Common myeloid progenitor, CD34-positive (primary cell): ENCODE data around the gene C1QL4.

Experiments
- CTCF ChIA-PET: fragments of 350-600 bp; sonication (Branson Sonifier 250); formaldehyde crosslinking; loops from one replicate; lab custom pipeline; 2021; ENCODE audit warnings: antibody characterized with exemption; lab: Charles Lee
- POLR2A ChIA-PET: fragments of 350-600 bp; sonication (Branson Sonifier 250); formaldehyde crosslinking; loops from one replicate; lab custom pipeline; 2021; ENCODE audit warnings: antibody characterized with exemption; lab: Charles Lee
- DNase-seq, 3 donors: peaks; one replicate each; pipeline versions ENCODE4 v3.0.0 to v3.0.0-alpha.2; 2013
- H3K27ac ChIP-seq, 2 experiments: 1 replicate in 1 of 2; 2 replicates in 1 of 2; pipeline ENCODE4 v1.7.0; 2013; ENCODE audit warnings: inconsistent platforms in 2 of 2, low read length in 2 of 2, mild to moderate bottlenecking in 2 of 2, low read depth in 1 of 2, moderate library complexity in 1 of 2; ENCODE audit not compliant: severe bottlenecking in 2 of 2, insufficient read depth in 1 of 2, poor library complexity in 1 of 2
- H3K27me3 ChIP-seq, 5 experiments: replicated peaks in 2 of 5; 1 replicate in 3 of 5; 2 replicates in 2 of 5; pipeline versions ENCODE4 v1.6.1 to v1.7.0; 2013; ENCODE audit warnings: low read length in 4 of 5, mild to moderate bottlenecking in 2 of 5, moderate library complexity in 2 of 5, inconsistent platforms in 1 of 5; ENCODE audit not compliant: insufficient read depth in 5 of 5, control insufficient read depth in 4 of 5
- H3K36me3 ChIP-seq, 4 experiments: 1 replicate in 2 of 4; 2 replicates in 2 of 4; pipeline versions ENCODE4 v1.6.1 to v1.7.0; 2013; ENCODE audit warnings: low read length in 3 of 4, control low read depth in 1 of 4, mild to moderate bottlenecking in 1 of 4; ENCODE audit not compliant: control insufficient read depth in 4 of 4, insufficient read depth in 4 of 4
- H3K4me1 ChIP-seq, 4 experiments: 1 replicate in 3 of 4; 2 replicates in 1 of 4; pipeline versions ENCODE4 v1.6.1 to v1.7.1; 2013; ENCODE audit warnings: low read length in 3 of 4, mild to moderate bottlenecking in 3 of 4, control low read depth in 1 of 4, inconsistent platforms in 1 of 4, moderate library complexity in 1 of 4; ENCODE audit not compliant: control insufficient read depth in 4 of 4, insufficient read depth in 4 of 4; ENCODE audit errors: control extremely low read depth in 1 of 4
- H3K4me3 ChIP-seq, 7 experiments: 1 replicate in 4 of 7; 2 replicates in 3 of 7; pipeline versions ENCODE4 v1.5.1 to v1.7.0; 2013; ENCODE audit warnings: mild to moderate bottlenecking in 7 of 7, low read length in 6 of 7, moderate library complexity in 6 of 7, inconsistent platforms in 2 of 7, low read depth in 2 of 7, control low read depth in 1 of 7; ENCODE audit not compliant: insufficient read depth in 4 of 7, control insufficient read depth in 1 of 7; ENCODE audit errors: extremely low read depth in 1 of 7
- H3K9me3 ChIP-seq, 5 experiments: 1 replicate in 4 of 5; 2 replicates in 1 of 5; pipeline versions ENCODE4 v1.6.1 to v1.7.1; 2013; ENCODE audit warnings: low read length in 4 of 5, mild to moderate bottlenecking in 2 of 5, inconsistent platforms in 1 of 5, low read depth in 1 of 5, moderate library complexity in 1 of 5; ENCODE audit not compliant: control insufficient read depth in 4 of 5, insufficient read depth in 2 of 5; ENCODE audit errors: control extremely low read depth in 1 of 5
- WGBS: methylation state at CpG from one replicate; pipeline ENCODE4 v1.1.5; 2013; ENCODE audit not compliant: insufficient coverage; 5-methylcytosine and 5-hydroxymethylcytosine counted together

The C1QL4 gene

DNA sequence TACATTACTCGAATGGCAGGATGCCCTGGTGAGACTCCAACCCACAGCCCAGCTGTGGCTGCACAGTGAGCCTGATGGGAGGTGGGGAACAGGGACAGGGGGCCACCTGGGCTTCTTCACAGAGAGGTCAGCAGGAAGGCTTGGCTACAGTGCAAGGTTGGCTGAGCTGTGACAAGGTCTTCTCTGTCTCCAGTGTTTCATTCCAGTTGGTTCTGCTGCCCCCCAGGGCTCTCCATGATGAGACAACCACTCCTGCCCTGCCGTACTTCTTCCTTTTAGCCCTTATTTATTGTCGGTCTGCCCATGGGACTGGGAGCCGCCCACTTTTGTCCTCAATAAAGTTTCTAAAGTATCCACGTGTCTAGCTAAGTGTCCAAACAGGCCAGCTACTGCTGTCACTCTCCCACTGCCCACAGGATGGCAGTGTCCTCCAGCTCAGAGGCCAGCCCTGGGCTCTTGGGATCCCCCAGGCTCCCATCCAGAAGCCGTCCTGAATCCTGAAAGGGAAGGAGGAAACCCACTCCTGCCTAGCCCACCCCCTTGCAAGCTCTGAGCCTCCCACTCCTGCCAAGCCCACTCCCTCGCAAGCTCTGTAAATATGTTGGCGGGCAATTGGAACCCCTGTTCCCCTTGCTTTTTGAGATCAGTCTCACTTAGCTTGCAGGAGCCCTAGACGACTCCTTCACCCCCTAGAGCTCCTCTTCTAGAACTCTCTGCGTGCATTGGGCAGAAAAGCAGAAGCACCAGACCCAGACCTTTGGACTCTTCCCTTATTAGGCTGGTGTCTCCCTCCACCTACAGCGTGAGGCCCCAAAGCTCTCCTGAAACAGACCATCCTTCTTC is 5.4 kb downstream of the C1QL4 start:
- ChIA-PET CTCF (interaction anchor here (0.7 to 11.9 kb wide), 23 partner anchors 9 to 381 kb away, joined by 3 to 172 read pairs (median 6); partner anchors contain the start of genes DNAJC22, PRPH, SPATS2 and TROAP), POLR2A (no interaction called here)
- no peaks in the 10 kb centered on the region for H3K9me3 ChIP-seq
- peaks cover 0 to 64% (median 32%) of the 10 kb centered on the region in 5 experiments for H3K27me3 ChIP-seq
- H3K4me3 ChIP-seq = no peak overlapping the region
- peaks cover 0 to 10% (median 2%) of the 10 kb centered on the region in 4 experiments for H3K4me1 ChIP-seq
- H3K36me3 ChIP-seq = peaks cover 8 to 37% (median 31%) of the 10 kb centered on the region in 4 experiments
- peak in 1 of 3 donors; percentile 36 for DNase-seq
- 71% methylated on average over 11 of the region's 11 CpGs for WGBS
- no peak overlapping the region for H3K27ac ChIP-seq

DNA sequence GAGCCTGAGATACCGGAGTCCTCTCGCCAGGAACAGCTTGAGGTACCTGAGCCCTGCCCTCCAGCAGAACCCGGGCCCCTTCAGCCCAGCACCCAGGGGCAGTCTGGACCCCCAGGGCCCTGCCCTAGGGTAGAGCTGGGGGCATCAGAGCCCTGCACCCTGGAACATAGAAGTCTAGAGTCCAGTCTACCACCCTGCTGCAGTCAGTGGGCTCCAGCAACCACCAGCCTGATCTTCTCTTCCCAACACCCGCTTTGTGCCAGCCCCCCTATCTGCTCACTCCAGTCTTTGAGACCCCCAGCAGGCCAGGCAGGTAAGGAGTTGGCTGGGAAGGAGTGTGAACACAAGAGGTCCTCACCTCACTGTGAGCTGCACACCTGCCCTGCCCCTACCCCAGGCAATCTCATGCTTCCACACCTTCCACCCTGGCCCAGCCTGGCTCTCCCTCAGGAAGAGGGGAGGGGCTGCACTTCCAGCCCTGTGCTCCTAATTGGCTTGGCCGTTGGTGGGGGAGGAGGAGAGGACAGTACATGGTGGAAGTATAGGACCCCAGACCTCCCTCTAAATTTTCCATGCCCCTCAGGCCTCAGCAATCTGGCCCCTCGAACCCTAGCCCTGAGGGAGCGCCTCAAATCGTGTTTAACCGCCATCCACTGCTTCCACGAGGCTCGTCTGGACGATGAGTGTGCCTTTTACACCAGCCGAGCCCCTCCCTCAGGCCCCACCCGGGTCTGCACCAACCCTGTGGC is 6.2 kb downstream of the C1QL4 start:
- Histone ChIP-seq H3K4me3 (no peak overlapping the region), H3K36me3 (peaks cover 8 to 45% (median 32%) of the 10 kb centered on the region in 4 experiments), H3K9me3 (no peaks in the 10 kb centered on the region), H3K27ac (no peak overlapping the region), H3K4me1 (peaks cover 0 to 8% (median 1%) of the 10 kb centered on the region in 4 experiments), H3K27me3 (peaks cover 0 to 57% (median 25%) of the 10 kb centered on the region in 5 experiments)
- ChIA-PET CTCF (interaction anchor here (0.6 to 11.9 kb wide), 19 partner anchors 8 to 382 kb away, joined by 3 to 172 read pairs (median 7); partner anchors contain the start of genes DNAJC22, PRPH, SPATS2 and TROAP), POLR2A (no interaction called here)
- no peak for DNase-seq
- WGBS = 90% methylated on average over 12 of the region's 14 CpGs

DNA sequence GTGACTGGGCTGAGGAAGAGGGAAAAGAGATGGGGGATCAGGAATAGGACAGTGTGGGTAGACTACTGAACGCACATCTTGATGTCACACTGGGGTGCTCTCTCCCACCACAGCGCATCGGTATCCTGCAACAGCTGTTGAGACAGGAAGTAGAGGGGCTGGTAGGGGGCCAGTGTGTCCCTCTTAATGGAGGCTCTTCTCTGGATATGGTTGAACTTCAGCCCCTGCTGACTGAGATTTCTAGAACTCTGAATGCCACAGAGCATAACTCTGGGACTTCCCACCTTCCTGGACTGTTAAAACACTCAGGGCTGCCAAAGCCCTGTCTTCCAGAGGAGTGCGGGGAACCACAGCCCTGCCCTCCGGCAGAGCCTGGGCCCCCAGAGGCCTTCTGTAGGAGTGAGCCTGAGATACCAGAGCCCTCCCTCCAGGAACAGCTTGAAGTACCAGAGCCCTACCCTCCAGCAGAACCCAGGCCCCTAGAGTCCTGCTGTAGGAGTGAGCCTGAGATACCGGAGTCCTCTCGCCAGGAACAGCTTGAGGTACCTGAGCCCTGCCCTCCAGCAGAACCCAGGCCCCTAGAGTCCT is 6.9 kb downstream of the C1QL4 start:
- ChIA-PET POLR2A (no interaction called here), CTCF (interaction anchor here (0.6 to 11.9 kb wide), 8 partner anchors 8 to 187 kb away, joined by 3 to 172 read pairs (median 19); partner anchors contain the start of genes DNAJC22, PRPH and TROAP)
- no peak overlapping the region for H3K4me3 ChIP-seq
- no peak for DNase-seq
- peaks cover 0 to 8% (median 1%) of the 10 kb centered on the region in 4 experiments for H3K4me1 ChIP-seq
- peaks cover 0 to 50% (median 23%) of the 10 kb centered on the region in 5 experiments for H3K27me3 ChIP-seq
- peaks cover 10 to 51% (median 33%) of the 10 kb centered on the region in 4 experiments for H3K36me3 ChIP-seq
- no peak overlapping the region for H3K27ac ChIP-seq
- H3K9me3 ChIP-seq = no peaks in the 10 kb centered on the region
- WGBS = 100% methylated on average over 6 of the region's 7 CpGs

- Histone ChIP-seq H3K27me3 (peaks cover 0 to 37% (median 15%) of the 10 kb centered on the region in 5 experiments), H3K27ac (no peak overlapping the region), H3K9me3 (no peaks in the 10 kb centered on the region), H3K36me3 (peaks cover 10 to 51% (median 33%) of the 10 kb centered on the region in 4 experiments), H3K4me3 (no peak overlapping the region), H3K4me1 (peaks cover 1 to 11% (median 5%) of the 10 kb centered on the region in 4 experiments)
- CTCF ChIA-PET = interaction anchor here (0.7 to 11.9 kb wide), 3 partner anchors 13 to 35 kb away, joined by 3 to 172 read pairs (median 46); partner anchors contain the start of genes DNAJC22 and PRPH
- DNase-seq = no peak
- WGBS = 100% methylated on average over 8 of the region's 12 CpGs
- POLR2A ChIA-PET = no interaction called here
Observed at GRCh38 chr12:49328816-49329215, 8.2 kb downstream of the C1QL4 start.

DNA sequence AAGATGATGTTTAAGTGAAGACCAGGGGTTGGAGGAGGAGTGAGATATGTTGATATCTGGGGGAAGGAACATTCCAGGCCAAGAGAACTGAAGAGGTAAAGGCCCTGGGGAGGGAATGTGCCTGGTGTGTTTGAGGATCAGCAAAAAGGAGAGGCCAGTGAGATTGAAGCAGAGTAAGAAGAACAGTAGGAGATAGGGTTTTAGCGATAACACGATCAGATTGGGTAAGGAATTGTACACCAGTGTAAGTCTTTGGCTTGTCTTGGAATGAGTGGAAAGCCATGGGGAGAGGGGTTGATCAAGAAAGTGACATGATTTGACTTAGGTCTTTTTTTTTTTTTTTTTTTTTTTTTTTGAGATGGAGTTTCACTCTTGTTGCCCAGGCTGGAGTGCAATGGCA is 9.1 kb downstream of the C1QL4 start:
- H3K4me3 ChIP-seq = no peak overlapping the region
- POLR2A ChIA-PET = interaction anchor here (0.6 kb wide), 1 partner anchor 214 kb away, joined by 4 read pairs; no protein-coding TSS in a partner anchor
- H3K9me3 ChIP-seq = no peaks in the 10 kb centered on the region
- DNase-seq = no peak
- H3K27me3 ChIP-seq = peaks cover 0 to 27% (median 11%) of the 10 kb centered on the region in 5 experiments
- 100% methylated on average over 2 of the region's 2 CpGs for WGBS
- H3K27ac ChIP-seq = no peak overlapping the region
- peaks cover 10 to 51% (median 33%) of the 10 kb centered on the region in 4 experiments for H3K36me3 ChIP-seq
- CTCF ChIA-PET = interaction anchor here (4.9 kb wide), 1 partner anchor 14 kb away, joined by 46 read pairs; no protein-coding TSS in a partner anchor
- peaks cover 5 to 12% (median 10%) of the 10 kb centered on the region in 4 experiments for H3K4me1 ChIP-seq

GRCh38 chr12:49327368-49327767 is 9.6 kb downstream of the C1QL4 start:
- Histone ChIP-seq H3K4me3 (no peak overlapping the region), H3K4me1 (peaks cover 5 to 13% (median 12%) of the 10 kb centered on the region in 4 experiments), H3K36me3 (peaks cover 10 to 51% (median 33%) of the 10 kb centered on the region in 4 experiments), H3K9me3 (no peaks in the 10 kb centered on the region), H3K27ac (no peak overlapping the region), H3K27me3 (peaks cover 0 to 22% (median 8%) of the 10 kb centered on the region in 5 experiments)
- no peak for DNase-seq
- ChIA-PET CTCF (interaction anchor here (2.3 kb wide), 1 partner anchor 15 kb away, joined by 16 read pairs; no protein-coding TSS in a partner anchor), POLR2A (no interaction called here)
